Measurements from ENCODE around the gene ZBTB7A. TPM values are rescaled to one million over a fixed set of nuclear protein-coding genes. Genes with fewer than 3 reads are reported as not detected.
A peak's percentile ranks its signal among the peaks of the same experiment; 100 is the strongest.

Gene ZBTB7A
- total RNA-seq, 1 donor from 2014 or later: 14.5 TPM

DNA sequence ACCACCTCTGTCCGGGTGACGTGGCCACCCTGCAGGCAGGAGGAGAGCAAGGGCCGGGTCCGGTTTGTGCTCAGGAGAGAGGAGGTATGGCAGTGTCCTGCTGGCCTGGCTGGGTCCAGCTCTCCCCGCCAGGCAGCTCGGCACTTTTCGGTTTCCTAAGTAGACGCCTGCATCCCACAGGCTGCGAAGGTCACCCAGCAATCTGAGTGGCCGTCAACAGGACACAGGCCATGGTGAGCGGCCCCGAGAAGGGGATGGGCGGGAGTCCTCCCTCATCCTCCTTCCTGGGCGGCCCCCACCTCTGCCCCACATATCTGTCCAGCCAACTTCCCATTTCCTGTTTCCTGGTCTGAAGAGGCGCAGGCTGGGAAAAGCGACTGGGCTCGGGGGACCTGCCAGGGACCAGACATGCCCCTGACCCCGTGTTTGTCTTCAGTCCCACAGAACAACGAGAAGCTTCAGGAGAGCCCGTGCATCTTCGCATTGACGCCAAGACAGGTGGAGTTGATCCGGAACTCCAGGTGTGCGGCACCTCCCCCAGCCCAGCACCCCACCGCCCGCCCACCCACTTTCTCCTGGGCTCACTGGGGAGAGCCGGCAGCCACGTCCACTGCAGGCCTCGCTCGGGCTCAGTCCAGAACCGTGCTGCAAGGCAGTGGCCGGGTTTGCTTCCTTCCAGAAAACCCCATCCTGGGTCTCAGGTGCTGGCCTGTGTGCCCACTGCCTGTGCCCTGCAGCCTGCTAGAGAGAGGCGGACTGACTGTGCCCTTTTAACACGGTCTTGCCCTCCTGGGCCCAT lies 42.9 kb downstream of the ZBTB7A start:
- Mint-ChIP-seq H3K27ac (ENCODE audit: unreplicated experiment) (peak overlapping the region; percentile 38), H3K4me3 (ENCODE audit: unreplicated experiment) (peak overlapping the region; percentile 51), H3K9me3 (ENCODE audit: unreplicated experiment) (no peaks in the 10 kb centered on the region), H3K27me3 (ENCODE audit: unreplicated experiment) (no peaks in the 10 kb centered on the region), H3K4me1 (ENCODE audit: unreplicated experiment) (peaks cover 16% of the 10 kb centered on the region), H3K36me3 (ENCODE audit: low read depth, unreplicated experiment) (peaks cover 16% of the 10 kb centered on the region)
- TF ChIP-seq, protein P1, sequence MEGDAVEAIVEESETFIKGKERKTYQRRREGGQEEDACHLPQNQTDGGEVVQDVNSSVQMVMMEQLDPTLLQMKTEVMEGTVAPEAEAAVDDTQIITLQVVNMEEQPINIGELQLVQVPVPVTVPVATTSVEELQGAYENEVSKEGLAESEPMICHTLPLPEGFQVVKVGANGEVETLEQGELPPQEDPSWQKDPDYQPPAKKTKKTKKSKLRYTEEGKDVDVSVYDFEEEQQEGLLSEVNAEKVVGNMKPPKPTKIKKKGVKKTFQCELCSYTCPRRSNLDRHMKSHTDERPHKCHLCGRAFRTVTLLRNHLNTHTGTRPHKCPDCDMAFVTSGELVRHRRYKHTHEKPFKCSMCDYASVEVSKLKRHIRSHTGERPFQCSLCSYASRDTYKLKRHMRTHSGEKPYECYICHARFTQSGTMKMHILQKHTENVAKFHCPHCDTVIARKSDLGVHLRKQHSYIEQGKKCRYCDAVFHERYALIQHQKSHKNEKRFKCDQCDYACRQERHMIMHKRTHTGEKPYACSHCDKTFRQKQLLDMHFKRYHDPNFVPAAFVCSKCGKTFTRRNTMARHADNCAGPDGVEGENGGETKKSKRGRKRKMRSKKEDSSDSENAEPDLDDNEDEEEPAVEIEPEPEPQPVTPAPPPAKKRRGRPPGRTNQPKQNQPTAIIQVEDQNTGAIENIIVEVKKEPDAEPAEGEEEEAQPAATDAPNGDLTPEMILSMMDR (IDR thresholded peaks at IDR 0.05; ENCODE audit: unreplicated experiment): no peak
- peak; percentile 50 for DNase-seq (ENCODE audit: low spot score)

DNA sequence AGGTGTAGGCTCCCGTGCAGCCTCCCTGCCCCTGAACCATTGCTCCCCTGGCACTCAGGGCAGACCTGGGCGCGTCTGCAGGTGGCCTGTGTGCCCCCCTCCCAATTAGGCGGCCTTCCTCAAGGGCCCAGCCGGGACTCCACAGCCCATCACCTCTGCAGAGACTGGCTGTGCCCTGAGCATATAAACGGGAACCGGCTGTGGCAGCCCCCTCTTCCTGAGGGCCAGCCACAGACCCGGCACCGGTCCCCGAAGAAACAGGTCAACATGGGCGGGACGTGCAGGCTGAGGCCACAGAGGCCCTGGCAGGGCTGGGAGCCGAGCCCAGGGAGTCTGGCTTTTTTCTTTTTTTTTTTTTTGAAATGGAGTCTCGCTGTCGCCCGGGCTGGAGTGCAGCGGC lies 47.1 kb downstream of the ZBTB7A start:
- Mint-ChIP-seq H3K27me3 (ENCODE audit: unreplicated experiment) (no peaks in the 10 kb centered on the region), H3K36me3 (ENCODE audit: low read depth, unreplicated experiment) (peaks cover 12% of the 10 kb centered on the region), H3K4me3 (ENCODE audit: unreplicated experiment) (no peak overlapping the region), H3K4me1 (ENCODE audit: unreplicated experiment) (peaks cover 16% of the 10 kb centered on the region), H3K9me3 (ENCODE audit: unreplicated experiment) (no peaks in the 10 kb centered on the region), H3K27ac (ENCODE audit: unreplicated experiment) (no peak overlapping the region)
- TF ChIP-seq, protein P1 (IDR thresholded peaks at IDR 0.05; ENCODE audit: unreplicated experiment): no peak
- no peak for DNase-seq (ENCODE audit: low spot score)

DNA sequence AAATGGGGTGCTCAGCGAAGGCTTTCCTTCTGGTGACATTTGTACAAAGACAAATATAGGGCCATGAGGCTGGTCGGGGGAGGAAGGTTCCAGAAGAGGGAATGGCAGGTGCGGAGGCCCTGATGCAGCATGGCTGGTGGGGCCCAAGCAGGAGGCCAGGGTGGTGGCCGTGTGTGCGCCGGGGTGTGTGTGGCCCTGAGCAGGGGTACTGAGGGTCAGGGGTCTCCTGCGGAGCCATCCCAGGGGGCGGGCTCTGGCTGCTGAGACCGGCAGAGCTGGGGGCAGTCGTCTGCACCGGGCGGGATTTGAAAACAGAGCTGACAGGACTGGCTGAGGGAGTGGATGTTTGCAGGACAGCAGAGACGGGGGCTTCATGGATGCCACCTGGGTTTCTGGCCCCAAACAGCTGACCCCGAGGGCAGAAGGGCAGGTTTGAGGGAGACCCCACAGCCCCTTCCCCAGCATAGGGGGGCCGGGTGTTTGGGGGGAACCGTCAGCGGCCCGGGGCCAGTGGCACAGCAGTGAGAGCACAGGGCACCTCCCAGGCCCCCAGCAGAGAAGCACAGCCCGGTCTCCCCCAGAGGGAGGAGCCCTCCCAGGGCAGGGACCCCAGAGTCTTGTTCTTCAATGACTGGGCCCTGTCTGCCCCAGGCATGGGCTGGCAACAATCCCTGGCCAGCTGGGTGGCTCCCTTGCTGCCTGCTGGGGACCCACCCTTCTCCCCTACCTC lies 47.8 kb downstream of the ZBTB7A start:
- H3K4me1 Mint-ChIP-seq (ENCODE audit: unreplicated experiment): peaks cover 11% of the 10 kb centered on the region
- H3K27ac Mint-ChIP-seq (ENCODE audit: unreplicated experiment): no peak overlapping the region
- no peak overlapping the region for H3K4me3 Mint-ChIP-seq (ENCODE audit: unreplicated experiment)
- peaks cover 8% of the 10 kb centered on the region for H3K36me3 Mint-ChIP-seq (ENCODE audit: low read depth, unreplicated experiment)
- TF ChIP-seq, protein P1 (IDR thresholded peaks at IDR 0.05; ENCODE audit: unreplicated experiment): no peak
- no peaks in the 10 kb centered on the region for H3K27me3 Mint-ChIP-seq (ENCODE audit: unreplicated experiment)
- DNase-seq (ENCODE audit: low spot score): no peak
- H3K9me3 Mint-ChIP-seq (ENCODE audit: unreplicated experiment): no peaks in the 10 kb centered on the region

DNA sequence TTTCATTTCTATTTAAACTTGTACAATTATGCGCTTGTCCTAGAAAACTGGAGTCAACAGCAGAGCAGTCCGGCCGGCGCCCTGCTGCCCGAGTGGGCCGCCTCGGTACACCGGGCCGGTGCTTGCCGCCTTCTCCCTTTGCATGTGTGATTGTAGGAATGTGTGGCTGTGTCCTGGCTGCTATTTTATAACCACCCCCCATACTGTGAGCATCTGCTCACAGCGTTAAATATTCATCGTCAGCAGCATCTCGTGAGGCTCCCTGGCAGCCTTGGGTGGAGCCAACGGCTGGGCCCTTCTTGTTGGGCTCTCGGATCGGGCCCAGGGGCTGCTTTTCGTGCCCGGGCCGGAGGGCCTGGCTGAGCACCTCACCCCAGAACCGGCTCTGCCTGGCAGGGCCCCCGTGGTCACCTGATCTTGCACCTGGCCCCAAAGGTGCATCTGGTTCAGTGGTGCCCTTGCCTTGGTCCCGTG lies 48.5 kb downstream of the ZBTB7A start:
- Mint-ChIP-seq H3K4me1 (ENCODE audit: unreplicated experiment) (peaks cover 4% of the 10 kb centered on the region), H3K9me3 (ENCODE audit: unreplicated experiment) (no peaks in the 10 kb centered on the region), H3K27me3 (ENCODE audit: unreplicated experiment) (no peaks in the 10 kb centered on the region), H3K36me3 (ENCODE audit: low read depth, unreplicated experiment) (peaks cover 8% of the 10 kb centered on the region), H3K27ac (ENCODE audit: unreplicated experiment) (no peak overlapping the region), H3K4me3 (ENCODE audit: unreplicated experiment) (no peak overlapping the region)
- TF ChIP-seq, protein P1 (IDR thresholded peaks at IDR 0.05; ENCODE audit: unreplicated experiment): no peak
- no peak for DNase-seq (ENCODE audit: low spot score)
